Measurements from ENCODE around the gene THAP4.

The THAP4 gene

GRCh38 chr2:241653210-241653750 is 16.3 kb upstream of the THAP4 start:
- H3K4me3 ChIP-seq (ENCODE audit: low read depth, low read length) = no peak overlapping the region
- no peak overlapping the region for H3K27ac ChIP-seq
- peaks cover 55% of the 10 kb centered on the region for H3K36me3 ChIP-seq
- no peak for TF ChIP-seq CTCF (IDR thresholded peaks at IDR 0.05; ENCODE audit: low read depth, low read length)
- no peak for DNase-seq
- no peaks in the 10 kb centered on the region for H3K27me3 ChIP-seq (ENCODE audit: insufficient read depth, low read depth, severe bottlenecking)
- H3K9me3 ChIP-seq (ENCODE audit: severe bottlenecking) = no peaks in the 10 kb centered on the region

GRCh38 chr2:241652722-241653121 is 15.8 kb upstream of the THAP4 start:
- no peak overlapping the region for H3K4me3 ChIP-seq (ENCODE audit: low read depth, low read length)
- no peaks in the 10 kb centered on the region for H3K27me3 ChIP-seq (ENCODE audit: insufficient read depth, low read depth, severe bottlenecking)
- H3K27ac ChIP-seq = no peak overlapping the region
- no peak for DNase-seq
- no peaks in the 10 kb centered on the region for H3K9me3 ChIP-seq (ENCODE audit: severe bottlenecking)
- H3K36me3 ChIP-seq = peaks cover 55% of the 10 kb centered on the region
- TF ChIP-seq CTCF (IDR thresholded peaks at IDR 0.05; ENCODE audit: low read depth, low read length) = no peak

GRCh38 chr2:241652142-241652541 is 15.2 kb upstream of the THAP4 start:
- Histone ChIP-seq H3K9me3 (ENCODE audit: severe bottlenecking) (no peaks in the 10 kb centered on the region), H3K4me3 (ENCODE audit: low read depth, low read length) (no peak overlapping the region), H3K27me3 (ENCODE audit: insufficient read depth, low read depth, severe bottlenecking) (no peaks in the 10 kb centered on the region), H3K27ac (no peak overlapping the region), H3K36me3 (peaks cover 55% of the 10 kb centered on the region)
- no peak for TF ChIP-seq CTCF (IDR thresholded peaks at IDR 0.05; ENCODE audit: low read depth, low read length)
- DNase-seq = no peak

- peaks cover 37% of the 10 kb centered on the region for H3K36me3 ChIP-seq
- no peak for TF ChIP-seq CTCF (IDR thresholded peaks at IDR 0.05; ENCODE audit: low read depth, low read length)
- no peaks in the 10 kb centered on the region for H3K9me3 ChIP-seq (ENCODE audit: severe bottlenecking)
- no peak overlapping the region for H3K27ac ChIP-seq
- H3K27me3 ChIP-seq (ENCODE audit: insufficient read depth, low read depth, severe bottlenecking) = no peaks in the 10 kb centered on the region
- no peak overlapping the region for H3K4me3 ChIP-seq (ENCODE audit: low read depth, low read length)
- no peak for DNase-seq
These were observed 13.0 kb upstream of the THAP4 start for GRCh38 chr2:241649927-241650326.

- Histone ChIP-seq H3K27me3 (ENCODE audit: insufficient read depth, low read depth, severe bottlenecking) (no peaks in the 10 kb centered on the region), H3K9me3 (ENCODE audit: severe bottlenecking) (no peaks in the 10 kb centered on the region), H3K36me3 (peaks cover 32% of the 10 kb centered on the region), H3K27ac (no peak overlapping the region), H3K4me3 (ENCODE audit: low read depth, low read length) (no peak overlapping the region)
- no peak for DNase-seq
- no peak for TF ChIP-seq CTCF (IDR thresholded peaks at IDR 0.05; ENCODE audit: low read depth, low read length)
These were observed 12.4 kb upstream of the THAP4 start for GRCh38 chr2:241649404-241649803.

GRCh38 chr2:241648453-241648852 is 11.5 kb upstream of the THAP4 start:
- Histone ChIP-seq H3K36me3 (peaks cover 28% of the 10 kb centered on the region), H3K27me3 (ENCODE audit: insufficient read depth, low read depth, severe bottlenecking) (no peaks in the 10 kb centered on the region), H3K27ac (no peak overlapping the region), H3K9me3 (ENCODE audit: severe bottlenecking) (no peaks in the 10 kb centered on the region), H3K4me3 (ENCODE audit: low read depth, low read length) (no peak overlapping the region)
- no peak for DNase-seq
- no peak for TF ChIP-seq CTCF (IDR thresholded peaks at IDR 0.05; ENCODE audit: low read depth, low read length)

All from WERI-Rb-1 (cell line).